ENCODE results near the gene RNF217.
"Not testable (repeated sequence)": the region's sequence is repeated elsewhere in the genome, so short reads cannot be mapped to it uniquely, and the experiment has no call there.

RNF217 gene

GRCh38 chr6:125067552-125067951 is 105.3 kb downstream of the RNF217 start:
- no peak for ATAC-seq
- TF ChIP-seq GLIS3 (CRISPR knock-in tag; IDR thresholded peaks at IDR 0.05) (no peak), TOX (CRISPR knock-in tag; IDR thresholded peaks at IDR 0.05; ENCODE audit: borderline replicate concordance) (no peak), ZFP30 (CRISPR knock-in tag; IDR thresholded peaks at IDR 0.05) (no peak)

GRCh38 chr6:125073071-125073470 is 110.8 kb downstream of the RNF217 start:
- no peak for ATAC-seq
- TF ChIP-seq RARB (CRISPR knock-in tag; IDR thresholded peaks at IDR 0.05) (no peak), GLIS3 (CRISPR knock-in tag; IDR thresholded peaks at IDR 0.05) (no peak), ZFP30 (CRISPR knock-in tag; IDR thresholded peaks at IDR 0.05) (no peak)

- ATAC-seq: no peak
- no peak for TF ChIP-seq TCF4 (CRISPR knock-in tag; IDR thresholded peaks at IDR 0.05; ENCODE audit: borderline replicate concordance)
- TF ChIP-seq BACH2 (CRISPR knock-in tag; IDR thresholded peaks at IDR 0.05; ENCODE audit: borderline replicate concordance): no peak
- no peak for TF ChIP-seq RARB (CRISPR knock-in tag; IDR thresholded peaks at IDR 0.05)
- TF ChIP-seq PPARA (CRISPR knock-in tag; IDR thresholded peaks at IDR 0.05; ENCODE audit: borderline replicate concordance): no peak
- TF ChIP-seq ZNF70 (CRISPR knock-in tag; IDR thresholded peaks at IDR 0.05): no peak
- no peak for TF ChIP-seq CREB5 (CRISPR knock-in tag; IDR thresholded peaks at IDR 0.05; ENCODE audit: low read depth)
- TF ChIP-seq SNAI2 (CRISPR knock-in tag; IDR thresholded peaks at IDR 0.05): no peak
- TF ChIP-seq ARNTL (CRISPR knock-in tag; IDR thresholded peaks at IDR 0.05; ENCODE audit: borderline replicate concordance, low read depth): no peak
- TF ChIP-seq ZFP30 (CRISPR knock-in tag; IDR thresholded peaks at IDR 0.05): no peak
- no peak for TF ChIP-seq POU6F1 (CRISPR knock-in tag; IDR thresholded peaks at IDR 0.05; ENCODE audit: borderline replicate concordance, low read depth)
- no peak for TF ChIP-seq ISL1 (CRISPR knock-in tag; IDR thresholded peaks at IDR 0.05)
- no peak for TF ChIP-seq ESRRG (CRISPR knock-in tag; IDR thresholded peaks at IDR 0.05)
- TF ChIP-seq TSHZ2 (CRISPR knock-in tag; IDR thresholded peaks at IDR 0.05): no peak
- no peak for TF ChIP-seq ZNF565 (CRISPR knock-in tag; conservative IDR thresholded peaks at IDR 0.05; ENCODE audit: low read depth)
- no peak for TF ChIP-seq ZFP3 (CRISPR knock-in tag; IDR thresholded peaks at IDR 0.05)
- no peak for TF ChIP-seq ZC3H10 (CRISPR knock-in tag; IDR thresholded peaks at IDR 0.05)
- TF ChIP-seq CSRNP3 (CRISPR knock-in tag; IDR thresholded peaks at IDR 0.05): no peak
- TF ChIP-seq GLIS3 (CRISPR knock-in tag; IDR thresholded peaks at IDR 0.05): no peak
- no peak for TF ChIP-seq OSR1 (CRISPR knock-in tag; IDR thresholded peaks at IDR 0.05)
- TF ChIP-seq TOX (CRISPR knock-in tag; IDR thresholded peaks at IDR 0.05; ENCODE audit: borderline replicate concordance): no peak
Measured at GRCh38 chr6:125074120-125074519, 111.9 kb downstream of the RNF217 start.

GRCh38 chr6:125075073-125075472 is 112.8 kb downstream of the RNF217 start:
- not testable (repeated sequence) for ATAC-seq

All from SK-N-SH treated with all-trans-retinoic acid at 6 μM for 48 hours (cell line).